Activated CD8-positive, alpha-beta memory T cell treated with anti-CD3 and anti-CD28 coated beads, Interleukin-2, amount 50 U/mL, for 4 hours (primary cell): Measurements from ENCODE around the gene PDE4D.

Source experiments
- DNase-seq: peaks from one replicate; pipeline ENCODE4 v3.0.0-alpha.2; 2020

The PDE4D gene

GRCh38 chr5:58933891-58934628, 959.5 kb downstream of the PDE4D start:
- no peak for DNase-seq

- DNase-seq = no peak
These were observed 961.4 kb downstream of the PDE4D start for GRCh38 chr5:58932057-58932612.

GRCh38 chr5:58930520-58930919, 963.0 kb downstream of the PDE4D start:
- no peak for DNase-seq

- DNase-seq = no peak
These were observed 963.8 kb downstream of the PDE4D start for GRCh38 chr5:58929726-58930125.

GRCh38 chr5:58927938-58928337, 965.6 kb downstream of the PDE4D start:
- DNase-seq = no peak

- no peak for DNase-seq
These were observed 966.3 kb downstream of the PDE4D start for GRCh38 chr5:58927181-58927580.

- no peak for DNase-seq
These were observed 967.0 kb downstream of the PDE4D start for GRCh38 chr5:58926541-58926935.

GRCh38 chr5:58925627-58926540, 967.6 kb downstream of the PDE4D start:
- no peak for DNase-seq

- no peak for DNase-seq
These were observed 969.2 kb downstream of the PDE4D start for GRCh38 chr5:58924306-58924705.

GRCh38 chr5:58923355-58923754, 970.2 kb downstream of the PDE4D start:
- DNase-seq = no peak

- DNase-seq = no peak
These were observed 970.9 kb downstream of the PDE4D start for GRCh38 chr5:58922461-58923171.

- no peak for DNase-seq
These were observed 972.4 kb downstream of the PDE4D start for GRCh38 chr5:58921159-58921558.

GRCh38 chr5:58919833-58920232, 973.7 kb downstream of the PDE4D start:
- no peak for DNase-seq
